SU-DHL-6 (cell line): Measurements from ENCODE around the gene WNT3A.
"Not testable (repeated sequence)": the region's sequence is repeated elsewhere in the genome, so short reads cannot be mapped to it uniquely, and the experiment has no call there.

Experiments used
- H2AFZ ChIP-seq: fragments of 200-600 bp; sonication (generic); 2 replicates; pipeline ENCODE4 v1.6.1; 2014; ENCODE audit warnings: low read depth, mild to moderate bottlenecking, moderate library complexity, mixed read lengths, antibody characterized with exemption, low read length; ENCODE audit not compliant: severe bottlenecking
- H3F3A ChIP-seq: fragments of 200-600 bp; shearing (Covaris generic); 2 replicates; pipeline ENCODE4 v1.6.0; 2016; ENCODE audit warnings: antibody characterized with exemption, mild to moderate bottlenecking; ENCODE audit not compliant: insufficient read depth
- H3K27ac ChIP-seq: fragments of 200-600 bp; sonication (generic); 2 replicates; pipeline ENCODE4 v1.5.1; 2016; ENCODE audit warnings: low read depth, mild to moderate bottlenecking, low read length, moderate library complexity, mixed read lengths
- H3K27me3 ChIP-seq: fragments of 200-600 bp; sonication (generic), shearing (Covaris generic); 2 replicates; pipeline ENCODE4 v1.6.0; 2014; ENCODE audit warnings: mild to moderate bottlenecking, low read length
- H3K36me3 ChIP-seq: fragments of 200-600 bp; sonication (generic); 2 replicates; pipeline ENCODE4 v1.6.1; 2014; ENCODE audit warnings: mild to moderate bottlenecking, low read length, mixed read lengths
- H3K4me2 ChIP-seq: fragments of 300-600, 200-600 bp; shearing (Covaris generic), sonication (generic); 2 replicates; pipeline ENCODE4 v1.6.0; 2014; ENCODE audit warnings: low read length, low read depth, mild to moderate bottlenecking; ENCODE audit not compliant: poor library complexity, severe bottlenecking
- H3K4me3 ChIP-seq: fragments of 200-600 bp; sonication (generic); 2 replicates; pipeline ENCODE4 v1.5.1; 2014; ENCODE audit warnings: antibody characterized with exemption, low read length, mild to moderate bottlenecking, mixed read lengths; ENCODE audit not compliant: insufficient read depth, poor library complexity, severe bottlenecking
- H3K79me2 ChIP-seq: fragments of 200-600 bp; sonication (generic); 2 replicates; pipeline ENCODE4 v1.6.1; 2014; ENCODE audit warnings: mild to moderate bottlenecking, low read length, moderate library complexity; ENCODE audit not compliant: insufficient read depth
- H3K9ac ChIP-seq: fragments of 200-600 bp; sonication (generic); 2 replicates; pipeline ENCODE4 v1.7.0; 2014; ENCODE audit warnings: mild to moderate bottlenecking, low read length
- H3K9me2 ChIP-seq: fragments of 200-600 bp; sonication (generic); replicated peaks from 2 replicates; pipeline ENCODE4 v1.6.1; 2014; ENCODE audit warnings: low read length; ENCODE audit not compliant: insufficient read depth
- H3K9me3 ChIP-seq: fragments of 200-600 bp; sonication (generic); 2 replicates; pipeline ENCODE4 v1.6.1; 2014; ENCODE audit warnings: low read length, mixed read lengths; ENCODE audit not compliant: insufficient read depth
- H4K20me1 ChIP-seq: fragments of 200-600 bp; sonication (generic); 2 replicates; pipeline ENCODE4 v1.6.1; 2014; ENCODE audit warnings: low read depth, mild to moderate bottlenecking, antibody characterized with exemption, low read length, moderate library complexity, mixed read lengths
- EZH2phosphoT487 ChIP-seq: fragments of 200-600 bp; sonication (generic), shearing (Covaris generic); conservative IDR thresholded peaks from 2 replicates; pipeline ENCODE4 v1.6.1; 2018; ENCODE audit warnings: mild to moderate bottlenecking, antibody characterized with exemption, low read length, moderate library complexity, mixed read lengths
- TF ChIP-seq, protein P1 (sequence below): fragments of 200-600 bp; sonication (generic); IDR thresholded peaks from one replicate; pipeline ENCODE4 v1.5.1; 2017; ENCODE audit warnings: antibody characterized with exemption, mild to moderate bottlenecking, low read length, moderate library complexity; ENCODE audit not compliant: insufficient read depth, poor library complexity, severe bottlenecking

WNT3A gene

DNA sequence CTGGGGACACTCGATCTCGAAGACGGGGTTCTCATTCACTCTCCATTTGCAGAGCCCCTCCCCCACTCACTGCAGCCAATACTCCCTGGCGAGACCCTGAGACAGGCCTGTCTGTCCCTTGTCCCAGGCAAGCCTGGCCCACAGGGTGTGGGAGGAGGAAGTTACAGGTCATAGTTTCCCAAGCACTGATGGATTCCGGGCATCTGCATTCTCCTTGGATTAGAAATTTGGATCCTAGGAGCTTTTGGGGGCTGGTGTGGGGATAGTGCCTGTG, 11.3 kb downstream of the WNT3A start:
- H3K36me3 ChIP-seq, result no peaks in the 10 kb centered on the region
- no peak overlapping the region for H3K27ac ChIP-seq
- H3K9ac ChIP-seq, result no peak overlapping the region
- no peak overlapping the region for H3K4me3 ChIP-seq
- no peak for TF ChIP-seq EZH2phosphoT487
- no peaks in the 10 kb centered on the region for H3K9me3 ChIP-seq
- H3K9me2 ChIP-seq, result no peaks in the 10 kb centered on the region
- no peak overlapping the region for H3K4me2 ChIP-seq
- no peaks in the 10 kb centered on the region for H4K20me1 ChIP-seq
- H2AFZ ChIP-seq, result no peak overlapping the region
- H3K27me3 ChIP-seq, result no peaks in the 10 kb centered on the region
- no peaks in the 10 kb centered on the region for H3K79me2 ChIP-seq
- no peaks in the 10 kb centered on the region for H3F3A ChIP-seq

DNA sequence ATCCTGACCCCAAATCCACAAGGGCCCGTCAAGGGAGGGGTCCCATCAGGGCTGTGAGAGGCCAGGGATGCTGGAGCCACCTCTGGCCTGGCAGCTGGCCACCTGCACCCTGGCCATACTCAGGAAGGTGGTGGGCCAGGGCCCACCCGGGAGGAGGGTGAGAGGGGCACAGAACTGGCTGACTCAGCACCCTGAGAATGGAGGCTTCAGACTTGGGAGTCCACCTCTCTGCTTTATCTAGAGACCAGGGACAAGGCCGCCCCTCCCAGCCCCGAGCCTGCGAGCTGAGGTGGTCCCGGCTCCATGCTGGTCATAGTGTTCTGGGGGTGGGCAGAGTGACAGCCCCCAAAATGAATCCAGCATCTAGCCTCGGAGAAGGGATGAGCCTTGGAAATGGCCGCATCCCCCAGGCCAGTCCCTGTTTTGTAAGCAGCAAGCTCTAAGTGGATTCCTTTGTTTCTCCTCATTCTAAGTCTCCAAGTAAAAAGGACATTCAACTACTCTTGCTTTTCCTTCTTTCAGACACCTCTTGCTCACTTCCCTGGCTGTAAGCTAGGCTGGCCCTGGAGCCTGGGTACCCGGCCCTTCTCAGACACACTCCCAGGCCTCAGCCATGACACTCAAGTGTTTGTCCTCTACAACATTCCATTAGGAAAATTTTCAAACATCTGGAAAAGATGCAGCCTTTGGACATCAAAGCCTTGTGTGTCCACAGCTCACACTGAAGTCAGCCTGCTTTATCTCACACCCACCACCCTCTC, 12.3 kb downstream of the WNT3A start:
- Histone ChIP-seq H3K36me3 (no peaks in the 10 kb centered on the region), H3F3A (no peaks in the 10 kb centered on the region), H3K9me2 (no peaks in the 10 kb centered on the region), H3K27me3 (no peaks in the 10 kb centered on the region), H3K27ac (no peak overlapping the region), H3K4me3 (no peak overlapping the region), H3K9me3 (no peaks in the 10 kb centered on the region), H3K9ac (no peak overlapping the region), H2AFZ (no peak overlapping the region), H4K20me1 (no peaks in the 10 kb centered on the region), H3K4me2 (no peak overlapping the region), H3K79me2 (no peaks in the 10 kb centered on the region)
- TF ChIP-seq EZH2phosphoT487, result no peak
- TF ChIP-seq, protein P1, sequence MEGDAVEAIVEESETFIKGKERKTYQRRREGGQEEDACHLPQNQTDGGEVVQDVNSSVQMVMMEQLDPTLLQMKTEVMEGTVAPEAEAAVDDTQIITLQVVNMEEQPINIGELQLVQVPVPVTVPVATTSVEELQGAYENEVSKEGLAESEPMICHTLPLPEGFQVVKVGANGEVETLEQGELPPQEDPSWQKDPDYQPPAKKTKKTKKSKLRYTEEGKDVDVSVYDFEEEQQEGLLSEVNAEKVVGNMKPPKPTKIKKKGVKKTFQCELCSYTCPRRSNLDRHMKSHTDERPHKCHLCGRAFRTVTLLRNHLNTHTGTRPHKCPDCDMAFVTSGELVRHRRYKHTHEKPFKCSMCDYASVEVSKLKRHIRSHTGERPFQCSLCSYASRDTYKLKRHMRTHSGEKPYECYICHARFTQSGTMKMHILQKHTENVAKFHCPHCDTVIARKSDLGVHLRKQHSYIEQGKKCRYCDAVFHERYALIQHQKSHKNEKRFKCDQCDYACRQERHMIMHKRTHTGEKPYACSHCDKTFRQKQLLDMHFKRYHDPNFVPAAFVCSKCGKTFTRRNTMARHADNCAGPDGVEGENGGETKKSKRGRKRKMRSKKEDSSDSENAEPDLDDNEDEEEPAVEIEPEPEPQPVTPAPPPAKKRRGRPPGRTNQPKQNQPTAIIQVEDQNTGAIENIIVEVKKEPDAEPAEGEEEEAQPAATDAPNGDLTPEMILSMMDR, result no peak

DNA sequence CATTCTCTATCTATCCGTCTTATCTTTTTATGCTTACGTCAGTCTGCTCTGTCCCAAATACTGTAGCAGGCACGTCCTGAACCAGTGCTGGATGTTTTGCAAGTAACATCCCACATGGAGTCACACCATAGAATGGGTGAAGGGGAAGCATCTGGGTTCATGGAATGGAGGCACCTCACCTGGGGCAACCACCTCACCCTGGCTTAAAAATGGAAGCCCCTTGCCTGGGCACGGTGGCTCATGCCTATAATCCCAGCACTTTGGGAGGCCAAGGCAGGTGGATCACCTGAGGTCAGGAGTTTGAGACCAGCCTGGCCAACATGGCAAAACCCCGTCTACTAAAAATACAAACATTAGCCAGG, 12.9 kb downstream of the WNT3A start:
- H3K36me3 ChIP-seq, H3K9ac ChIP-seq, H3K4me2 ChIP-seq, H3K9me3 ChIP-seq, H3F3A ChIP-seq, H3K27me3 ChIP-seq, H3K27ac ChIP-seq, H4K20me1 ChIP-seq, H2AFZ ChIP-seq, H3K79me2 ChIP-seq, H3K9me2 ChIP-seq, H3K4me3 ChIP-seq: not testable (repeated sequence)

DNA sequence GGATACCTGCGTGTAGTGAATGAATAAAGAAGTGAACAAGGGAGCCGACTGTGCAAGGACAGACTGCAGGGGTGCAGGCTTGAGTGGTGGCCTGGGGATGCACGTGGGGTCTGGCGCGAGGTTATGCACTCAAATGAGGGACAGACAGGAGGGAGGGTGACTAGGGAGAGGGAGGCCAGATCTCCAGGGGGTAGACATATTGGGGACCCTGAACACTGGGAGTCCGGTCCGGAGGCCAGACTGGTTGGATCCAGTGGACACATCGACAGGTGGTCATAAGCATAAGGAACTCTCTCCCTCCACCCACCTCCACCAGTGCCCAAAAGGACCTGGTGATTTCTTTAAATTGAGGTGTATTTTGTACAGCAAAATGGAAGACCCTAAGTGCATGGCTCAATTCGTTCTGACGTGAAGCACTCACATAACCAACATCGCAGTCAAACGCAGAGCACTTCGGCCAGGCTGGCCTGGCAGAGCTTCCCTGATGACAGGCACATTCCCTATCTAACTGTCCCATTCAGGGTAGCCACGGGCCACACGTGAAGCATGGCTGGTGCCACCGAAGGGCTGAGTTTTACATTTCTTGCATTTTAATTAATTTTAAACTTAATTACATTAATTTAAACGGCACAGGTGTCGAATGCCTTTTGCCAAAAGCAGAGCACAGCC, 14.0 kb downstream of the WNT3A start:
- no peak overlapping the region for H3K9ac ChIP-seq
- H3K4me3 ChIP-seq, result no peak overlapping the region
- no peaks in the 10 kb centered on the region for H3K79me2 ChIP-seq
- no peak overlapping the region for H3K27ac ChIP-seq
- no peaks in the 10 kb centered on the region for H3K36me3 ChIP-seq
- H4K20me1 ChIP-seq, result no peaks in the 10 kb centered on the region
- H2AFZ ChIP-seq, result no peak overlapping the region
- no peak overlapping the region for H3K4me2 ChIP-seq
- H3F3A ChIP-seq, result no peaks in the 10 kb centered on the region
- no peaks in the 10 kb centered on the region for H3K9me3 ChIP-seq
- no peaks in the 10 kb centered on the region for H3K9me2 ChIP-seq
- TF ChIP-seq, protein P1, result no peak
- no peak for TF ChIP-seq EZH2phosphoT487
- H3K27me3 ChIP-seq, result no peaks in the 10 kb centered on the region
